Natural killer cell treated with Interleukin-12 subunit alpha and Interleukin-12 subunit beta and Interleukin-15 and Interleukin-18, amount 100 ng/mL, for 72 hours (primary cell): ENCODE measurements around the gene DDTL. TPM values are rescaled to one million over a fixed set of nuclear protein-coding genes. Genes with fewer than 3 reads are reported as not detected.
"Not testable (repeated sequence)": the region's sequence is repeated elsewhere in the genome, so short reads cannot be mapped to it uniquely, and the experiment has no call there.

Source experiments
- ATAC-seq, 2 donors: fragments of 150-1000 bp; cut with Tn5 transposase in 1 of 2; sonication (Bioruptor Pico), chemical (Tn5 transposase) in 1 of 2; 2 replicates each; pipeline ENCODE4 v1.10.0; 2021
- DNase-seq: peaks from one replicate; pipeline ENCODE4 v3.0.0; 2022; ENCODE audit warnings: low spot score
- H3K27ac Mint-ChIP-seq, 2 donors: 1 replicate in 1 of 2; 2 replicates in 1 of 2; pipeline ENCODE4 v1.8.0; 2022; ENCODE audit warnings: mixed read lengths in 2 of 2, mild to moderate bottlenecking in 1 of 2, moderate library complexity in 1 of 2
- H3K27me3 Mint-ChIP-seq, 2 donors: 1 replicate in 1 of 2; 2 replicates in 1 of 2; pipeline ENCODE4 v1.8.0; 2022; ENCODE audit warnings: mixed read lengths in 2 of 2
- H3K36me3 Mint-ChIP-seq: one replicate; pipeline ENCODE4 v1.8.0; 2022; ENCODE audit warnings: mixed read lengths
- H3K4me1 Mint-ChIP-seq, 2 donors: 1 replicate in 1 of 2; 2 replicates in 1 of 2; pipeline ENCODE4 v1.8.0; 2022; ENCODE audit warnings: low read depth in 2 of 2, mixed read lengths in 2 of 2, mild to moderate bottlenecking in 1 of 2
- H3K4me3 Mint-ChIP-seq: one replicate; pipeline ENCODE4 v1.8.0; 2022; ENCODE audit warnings: mixed read lengths
- H3K9me3 Mint-ChIP-seq: 2 replicates; pipeline ENCODE4 v1.8.0; 2022; ENCODE audit warnings: mixed read lengths
- total RNA-seq, 2 donors: library from RNA; stranded (reverse); gene quantifications; one replicate each; pipeline ENCODE4 v1.2.3, GENCODE V29; 2022

Gene DDTL
- total RNA-seq, 2 donors from 2014 or later, result 8.0 TPM; not detected in 1

GRCh38 chr22:23954193-23954990, 12.3 kb upstream of the DDTL start:
- ATAC-seq, H3K36me3 Mint-ChIP-seq, H3K9me3 Mint-ChIP-seq, H3K4me1 Mint-ChIP-seq, H3K27ac Mint-ChIP-seq, H3K27me3 Mint-ChIP-seq, DNase-seq, H3K4me3 Mint-ChIP-seq: not testable (repeated sequence)

GRCh38 chr22:23954991-23955305, 11.7 kb upstream of the DDTL start:
- not testable (repeated sequence) for H3K4me3 Mint-ChIP-seq, H3K27ac Mint-ChIP-seq, DNase-seq, H3K27me3 Mint-ChIP-seq, H3K36me3 Mint-ChIP-seq, ATAC-seq, H3K9me3 Mint-ChIP-seq, H3K4me1 Mint-ChIP-seq

DNA sequence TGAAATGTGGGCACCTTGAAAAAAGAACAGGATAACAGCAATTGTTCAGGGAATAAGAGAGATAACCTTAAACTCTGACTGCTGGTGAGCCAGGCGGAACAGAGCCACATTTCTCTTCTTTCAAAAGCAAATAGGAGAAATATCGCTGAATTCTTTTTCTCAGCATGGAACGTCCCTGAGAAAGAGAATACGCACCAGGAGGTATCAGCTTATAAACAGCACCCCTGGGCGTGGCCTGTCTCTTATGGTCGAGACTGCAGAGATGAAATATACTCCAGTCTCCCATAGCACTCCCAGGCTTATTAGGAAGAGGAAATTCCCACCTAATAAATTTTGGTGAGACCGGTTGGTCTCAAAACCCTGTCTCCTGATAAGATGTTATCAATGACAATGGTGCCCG, 10.8 kb upstream of the DDTL start:
- not testable (repeated sequence) for H3K4me3 Mint-ChIP-seq, H3K9me3 Mint-ChIP-seq, H3K4me1 Mint-ChIP-seq

DNA sequence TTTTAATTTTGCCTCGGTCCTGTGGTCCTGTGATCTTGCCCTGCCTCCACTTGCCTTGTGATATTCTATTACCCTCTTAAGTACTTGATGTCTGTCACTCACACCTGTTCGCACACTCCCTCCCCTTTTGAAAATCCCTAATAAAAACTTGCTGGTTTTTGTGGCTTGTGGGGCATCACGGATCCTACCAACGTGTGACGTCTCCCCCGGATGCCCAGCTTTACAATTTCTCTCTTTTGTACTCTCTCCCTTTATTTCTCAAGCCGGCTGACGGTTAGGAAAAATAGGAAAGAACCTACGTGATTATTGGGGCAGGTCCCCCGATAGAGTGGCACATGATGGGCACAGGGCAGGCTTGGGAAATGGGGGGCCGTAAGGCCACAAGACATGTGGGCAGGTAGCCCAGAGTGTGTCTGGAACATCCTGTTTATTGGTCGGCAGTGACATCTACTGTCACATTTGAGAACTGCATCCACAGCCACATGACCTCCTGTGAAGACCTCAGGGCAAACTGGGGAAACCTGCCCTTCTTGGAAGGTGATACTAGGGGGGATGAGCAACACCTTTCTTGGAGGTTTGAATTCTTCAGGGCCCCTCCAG, 10.3 kb upstream of the DDTL start:
- H3K27ac Mint-ChIP-seq, H3K27me3 Mint-ChIP-seq, H3K9me3 Mint-ChIP-seq, H3K4me3 Mint-ChIP-seq, H3K4me1 Mint-ChIP-seq, DNase-seq, H3K36me3 Mint-ChIP-seq: not testable (repeated sequence)
- ATAC-seq, result peak; percentile 61 to 81

More for the DNA sequence above, 10.8 kb upstream of the DDTL start:
- not testable (repeated sequence) for H3K27me3 Mint-ChIP-seq, H3K36me3 Mint-ChIP-seq, ATAC-seq, DNase-seq, H3K27ac Mint-ChIP-seq

DNA sequence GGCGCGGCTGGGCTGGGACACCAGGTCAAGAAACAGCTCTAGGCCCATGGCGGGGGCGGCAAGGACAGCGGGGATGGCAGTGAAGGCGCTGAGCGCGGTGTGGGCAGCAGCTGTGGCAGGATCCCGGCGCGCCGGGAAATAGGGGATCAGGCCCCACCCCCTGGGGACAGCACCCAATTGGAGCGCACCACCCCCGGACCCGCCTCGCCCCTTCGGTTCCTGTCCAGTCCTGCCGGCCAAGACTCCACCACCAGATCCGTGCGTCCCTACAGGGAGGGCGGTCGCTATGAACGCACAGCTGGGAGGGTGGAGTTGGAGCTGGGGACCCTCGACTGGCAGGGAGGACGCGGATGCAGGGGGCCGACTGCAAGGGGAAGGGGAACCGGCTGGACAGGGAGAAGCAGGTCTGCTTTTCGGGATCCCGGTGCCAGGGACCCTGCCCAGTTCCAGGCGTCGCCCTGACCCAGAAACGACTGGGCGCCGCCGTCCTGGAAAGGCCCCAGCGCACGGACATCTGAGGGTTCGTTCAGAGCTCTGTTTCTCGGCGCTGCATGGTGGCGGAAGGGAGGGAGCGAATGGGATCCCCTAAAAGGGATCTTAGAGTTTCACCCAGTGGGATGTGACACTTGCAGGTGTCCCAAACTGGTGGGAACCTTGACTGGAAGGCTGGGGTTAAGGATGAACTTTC, 5.5 kb upstream of the DDTL start, which contains the start of gene GSTT2B:
TSS of gene GSTT2B (minus strand) at position 112 of the 688 bp plus-strand sequence. CDS start at position 48, 64 bp downstream.
- not testable (repeated sequence) for H3K4me3 Mint-ChIP-seq, H3K27ac Mint-ChIP-seq, DNase-seq, H3K36me3 Mint-ChIP-seq, H3K4me1 Mint-ChIP-seq, H3K27me3 Mint-ChIP-seq, H3K9me3 Mint-ChIP-seq
- peak in 1 of 2 donors; percentile 69 for ATAC-seq

DNA sequence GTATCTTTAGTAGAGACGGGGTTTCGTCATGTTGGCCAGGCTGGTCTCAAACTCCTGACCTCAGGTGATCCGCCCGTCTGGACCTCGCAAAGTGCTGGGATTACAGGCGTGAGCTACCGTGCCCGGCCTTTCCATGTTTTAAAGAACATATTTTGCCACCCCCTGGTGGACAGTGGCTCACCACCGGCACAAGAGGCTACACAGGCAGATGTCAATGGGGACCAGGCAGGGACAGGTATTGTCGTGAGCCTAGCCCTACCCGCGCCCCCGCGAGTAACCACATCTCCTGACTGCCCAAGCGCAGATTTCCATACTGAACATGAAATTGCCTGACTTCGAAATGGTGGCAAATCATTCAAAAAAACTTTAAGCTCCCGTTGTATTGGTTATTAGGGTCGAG, 594 bp upstream of the DDTL start:
- not testable (repeated sequence) for H3K9me3 Mint-ChIP-seq, H3K27me3 Mint-ChIP-seq, H3K4me3 Mint-ChIP-seq, DNase-seq, ATAC-seq, H3K36me3 Mint-ChIP-seq, H3K27ac Mint-ChIP-seq
- peaks cover 6 to 15% of the 10 kb centered on the region in 2 donors for H3K4me1 Mint-ChIP-seq

DNA sequence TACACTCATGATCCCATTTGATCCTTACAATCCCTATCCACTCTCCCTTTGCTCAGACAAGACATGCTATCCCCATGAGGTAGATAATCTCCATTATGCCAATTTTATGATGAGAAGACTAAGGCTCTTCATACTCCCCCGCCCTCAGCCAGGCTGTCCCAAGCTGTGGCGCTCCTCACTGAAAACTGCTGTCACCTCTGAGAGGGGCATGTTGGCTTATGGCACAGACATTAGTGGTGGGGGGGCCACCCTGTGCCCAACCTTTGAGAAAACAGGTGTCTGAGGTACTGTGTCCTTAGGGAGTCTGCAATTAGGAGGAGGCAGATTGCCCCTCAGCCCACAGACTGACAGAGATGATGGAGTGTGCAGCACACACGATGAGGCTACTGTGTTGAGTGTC, 2.4 kb downstream of the DDTL start:
- H3K9me3 Mint-ChIP-seq, result no peaks in the 10 kb centered on the region
- H3K27ac Mint-ChIP-seq, result peak overlapping the region in 1 of 2 donors; percentile 0
- H3K36me3 Mint-ChIP-seq, result peaks cover 9% of the 10 kb centered on the region
- H3K4me1 Mint-ChIP-seq, result peaks cover 9 to 21% of the 10 kb centered on the region in 2 donors
- peak overlapping the region; percentile 27 for H3K4me3 Mint-ChIP-seq
- DNase-seq (no peak), ATAC-seq (no peak)
- no peaks in the 10 kb centered on the region for H3K27me3 Mint-ChIP-seq

DNA sequence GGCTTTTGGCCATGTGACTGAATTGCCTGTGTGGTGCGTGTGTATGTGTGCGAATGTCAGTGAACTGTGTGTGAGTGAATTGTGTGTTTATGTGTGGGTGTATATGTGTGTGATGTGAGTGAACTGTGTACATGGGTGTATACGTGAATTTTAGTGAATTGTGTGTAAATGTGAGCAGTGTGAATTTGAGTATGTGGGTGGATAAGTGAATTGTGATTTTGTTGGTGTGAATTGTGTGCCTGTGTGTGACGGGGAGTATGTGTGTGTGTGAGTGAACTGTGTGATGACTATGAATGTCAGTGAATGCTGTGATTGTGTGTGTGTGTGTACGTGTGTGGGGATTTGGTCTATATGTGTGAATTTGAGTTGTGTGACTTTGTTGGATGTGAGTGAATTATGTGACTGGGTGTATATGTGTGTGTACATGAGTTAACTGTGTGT, 3.5 kb downstream of the DDTL start:
- Mint-ChIP-seq H3K27me3 (no peaks in the 10 kb centered on the region), H3K4me3 (peak overlapping the region; percentile 41)

GRCh38 chr22:23970816-23971486, 4.3 kb downstream of the DDTL start:
- Mint-ChIP-seq H3K4me3 (peak overlapping the region; percentile 41), H3K36me3 (peaks cover 9% of the 10 kb centered on the region), H3K9me3 (no peaks in the 10 kb centered on the region), H3K27ac (peak overlapping the region in 1 of 2 donors; percentile 0), H3K4me1 (peaks cover 9 to 21% of the 10 kb centered on the region in 2 donors), H3K27me3 (no peaks in the 10 kb centered on the region)
- ATAC-seq (no peak), DNase-seq (no peak)

More for the DNA sequence above, 3.5 kb downstream of the DDTL start:
- ATAC-seq, result no peak
- Mint-ChIP-seq H3K4me1 (peaks cover 9 to 21% of the 10 kb centered on the region in 2 donors), H3K9me3 (no peaks in the 10 kb centered on the region), H3K36me3 (peaks cover 9% of the 10 kb centered on the region), H3K27ac (peak overlapping the region in 1 of 2 donors; percentile 0)
- no peak for DNase-seq

DNA sequence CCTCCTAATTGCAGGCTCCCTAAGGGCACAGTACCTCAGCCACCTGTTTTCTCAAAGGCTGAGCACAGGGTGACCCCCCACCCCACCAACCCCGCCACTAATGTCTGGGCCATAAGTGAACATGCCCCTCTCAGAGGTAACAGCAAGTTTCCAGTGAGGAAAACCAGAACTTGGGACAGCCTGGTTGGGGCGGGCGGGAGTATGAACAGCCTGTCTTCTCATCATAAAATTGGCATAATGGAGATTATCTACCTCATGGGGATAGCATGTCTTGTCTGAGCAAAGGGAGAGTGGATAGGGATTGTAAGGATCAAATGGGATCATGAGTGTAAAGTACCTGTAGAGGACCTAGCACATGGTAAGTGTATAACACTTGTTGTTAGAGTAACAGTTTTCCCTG, 5.2 kb downstream of the DDTL start:
- H3K27me3 Mint-ChIP-seq, H3K27ac Mint-ChIP-seq, ATAC-seq, DNase-seq, H3K36me3 Mint-ChIP-seq, H3K9me3 Mint-ChIP-seq: not testable (repeated sequence)
- H3K4me1 Mint-ChIP-seq, result peaks cover 9 to 21% of the 10 kb centered on the region in 2 donors
- peak overlapping the region; percentile 44 for H3K4me3 Mint-ChIP-seq

- H3K27ac Mint-ChIP-seq, H3K36me3 Mint-ChIP-seq, H3K9me3 Mint-ChIP-seq, H3K27me3 Mint-ChIP-seq, H3K4me3 Mint-ChIP-seq, DNase-seq: not testable (repeated sequence)
- ATAC-seq, result peak; percentile 98 to 99
- H3K4me1 Mint-ChIP-seq, result peaks cover 9 to 21% of the 10 kb centered on the region in 2 donors
Observed at GRCh38 chr22:23974345-23974744, 7.7 kb downstream of the DDTL start, which contains the start of gene DDT. DDT (minus strand) TSS chr22:23974441; CDS start chr22:23974414, 27 bp downstream.

GRCh38 chr22:23974836-23975352, 8.2 kb downstream of the DDTL start:
- H3K27me3 Mint-ChIP-seq, H3K4me3 Mint-ChIP-seq, H3K9me3 Mint-ChIP-seq, DNase-seq, H3K36me3 Mint-ChIP-seq, H3K27ac Mint-ChIP-seq: not testable (repeated sequence)
- peak in 1 of 2 donors; percentile 31 for ATAC-seq
- peaks cover 9 to 16% of the 10 kb centered on the region in 2 donors for H3K4me1 Mint-ChIP-seq

GRCh38 chr22:23977304-23977703, 10.6 kb downstream of the DDTL start:
- H3K36me3 Mint-ChIP-seq, H3K4me1 Mint-ChIP-seq, H3K9me3 Mint-ChIP-seq, H3K4me3 Mint-ChIP-seq, ATAC-seq, DNase-seq, H3K27me3 Mint-ChIP-seq, H3K27ac Mint-ChIP-seq: not testable (repeated sequence)
